Breast epithelium (tissue), 4 donors: Measurements from ENCODE around the gene ADAMTS19. TPM values are rescaled to one million over a fixed set of nuclear protein-coding genes. Genes with fewer than 3 reads are reported as not detected.

Experiments
- DNase-seq, 2 donors: peaks; one replicate each; pipeline ENCODE4 v3.0.0-alpha.2; 2019; ENCODE audit warnings: low spot score in 2 of 2
- H3K27ac ChIP-seq, 2 donors: fragments of 200-600 bp; sonication (generic) in 1 of 2; one replicate each; pipeline ENCODE4 v1.5.1; 2016 to 2019; ENCODE audit warnings: mild to moderate bottlenecking in 1 of 2
- H3K27me3 ChIP-seq, 2 donors: fragments of 200-600 bp; sonication (generic) in 1 of 2; one replicate each; pipeline versions ENCODE4 v1.5.1 to v1.6.0; 2017 to 2019; ENCODE audit warnings: control low read depth in 1 of 2, mild to moderate bottlenecking in 1 of 2
- H3K36me3 ChIP-seq: fragments of 200-600 bp; one replicate; pipeline ENCODE4 v1.5.1; 2019
- H3K4me1 ChIP-seq, 2 donors: fragments of 200-600 bp; sonication (generic); one replicate each; pipeline ENCODE4 v1.5.1; 2016 to 2019; ENCODE audit warnings: control low read depth in 1 of 2
- H3K4me3 ChIP-seq, 3 donors: fragments of 200-600 bp; sonication (generic); 1 replicate in 2 of 3; 2 replicates in 1 of 3; pipeline ENCODE4 v1.5.1; 2016 to 2019; ENCODE audit warnings: mild to moderate bottlenecking in 3 of 3, moderate library complexity in 2 of 3
- H3K9me3 ChIP-seq, 2 donors: fragments of 200-600 bp; sonication (generic) in 1 of 2; one replicate each; pipeline ENCODE4 v1.5.1; 2016 to 2019; ENCODE audit warnings: control low read depth in 1 of 2
- POLR2A ChIP-seq: fragments of 450-650 bp; IDR thresholded peaks from one replicate; pipeline ENCODE4 v1.6.1; 2016; ENCODE audit warnings: antibody characterized with exemption, mild to moderate bottlenecking, moderate library complexity
- POLR2AphosphoS5 ChIP-seq, 3 donors: sonication (generic); formaldehyde crosslinking; IDR thresholded peaks; one replicate each; pipeline ENCODE4 v1.6.1; 2017; ENCODE audit warnings: antibody characterized with exemption in 3 of 3
- intact Hi-C: fragments of 100-400 bp; cut with DNase I; formaldehyde crosslinking; loops from one replicate; pipeline ENCODE4 v1.15.1; 2023; ENCODE audit warnings: low total_unique reads
- total RNA-seq, 3 donors: library from RNA; depleted of rRNA; stranded (reverse); fragments of >200 nt; gene quantifications; one replicate each; pipeline ENCODE4 v1.1.0, GENCODE V29; 2016
- TF ChIP-seq, protein P1 (sequence below), 3 donors: fragments of 450-650 bp; IDR thresholded peaks; one replicate each; pipeline ENCODE4 v1.5.1; 2016 to 2017; ENCODE audit warnings: antibody characterized with exemption in 3 of 3, mild to moderate bottlenecking in 3 of 3, moderate library complexity in 3 of 3

The ADAMTS19 gene
- total RNA-seq, 3 donors from 2014 or later = 0.29 to 0.98 TPM; not detected in 1

DNA sequence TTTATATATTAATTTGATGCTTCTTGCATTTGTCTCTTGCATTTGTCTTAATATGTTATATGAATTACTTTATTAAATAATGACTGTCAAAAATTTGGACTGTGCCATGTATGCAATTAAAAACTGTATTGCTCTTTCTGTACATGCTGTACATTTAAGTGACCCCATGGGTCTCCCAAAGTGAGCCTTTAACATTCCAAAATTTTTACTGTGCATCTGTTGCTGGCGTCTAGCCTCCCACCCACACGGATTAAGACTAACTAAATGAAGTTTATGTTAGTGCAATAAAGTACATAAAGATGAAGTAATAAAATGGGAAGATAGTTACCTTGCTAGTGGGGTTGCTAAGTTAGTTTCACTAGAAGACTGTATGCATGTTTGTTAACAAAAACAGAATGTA lies 48.5 kb downstream of the ADAMTS19 start:
- TF ChIP-seq POLR2A = no peak
- TF ChIP-seq, protein P1, sequence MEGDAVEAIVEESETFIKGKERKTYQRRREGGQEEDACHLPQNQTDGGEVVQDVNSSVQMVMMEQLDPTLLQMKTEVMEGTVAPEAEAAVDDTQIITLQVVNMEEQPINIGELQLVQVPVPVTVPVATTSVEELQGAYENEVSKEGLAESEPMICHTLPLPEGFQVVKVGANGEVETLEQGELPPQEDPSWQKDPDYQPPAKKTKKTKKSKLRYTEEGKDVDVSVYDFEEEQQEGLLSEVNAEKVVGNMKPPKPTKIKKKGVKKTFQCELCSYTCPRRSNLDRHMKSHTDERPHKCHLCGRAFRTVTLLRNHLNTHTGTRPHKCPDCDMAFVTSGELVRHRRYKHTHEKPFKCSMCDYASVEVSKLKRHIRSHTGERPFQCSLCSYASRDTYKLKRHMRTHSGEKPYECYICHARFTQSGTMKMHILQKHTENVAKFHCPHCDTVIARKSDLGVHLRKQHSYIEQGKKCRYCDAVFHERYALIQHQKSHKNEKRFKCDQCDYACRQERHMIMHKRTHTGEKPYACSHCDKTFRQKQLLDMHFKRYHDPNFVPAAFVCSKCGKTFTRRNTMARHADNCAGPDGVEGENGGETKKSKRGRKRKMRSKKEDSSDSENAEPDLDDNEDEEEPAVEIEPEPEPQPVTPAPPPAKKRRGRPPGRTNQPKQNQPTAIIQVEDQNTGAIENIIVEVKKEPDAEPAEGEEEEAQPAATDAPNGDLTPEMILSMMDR (IDR thresholded peaks at IDR 0.05) = no peak
- no peak for TF ChIP-seq POLR2AphosphoS5 (IDR thresholded peaks at IDR 0.05)
- H3K4me3 ChIP-seq = no peak overlapping the region
- intact Hi-C loops = no loop called here
- no peaks in the 10 kb centered on the region for H3K4me1 ChIP-seq
- no peaks in the 10 kb centered on the region for H3K36me3 ChIP-seq
- no peak for DNase-seq
- H3K27me3 ChIP-seq = no peaks in the 10 kb centered on the region
- H3K27ac ChIP-seq = no peak overlapping the region
- no peaks in the 10 kb centered on the region for H3K9me3 ChIP-seq

DNA sequence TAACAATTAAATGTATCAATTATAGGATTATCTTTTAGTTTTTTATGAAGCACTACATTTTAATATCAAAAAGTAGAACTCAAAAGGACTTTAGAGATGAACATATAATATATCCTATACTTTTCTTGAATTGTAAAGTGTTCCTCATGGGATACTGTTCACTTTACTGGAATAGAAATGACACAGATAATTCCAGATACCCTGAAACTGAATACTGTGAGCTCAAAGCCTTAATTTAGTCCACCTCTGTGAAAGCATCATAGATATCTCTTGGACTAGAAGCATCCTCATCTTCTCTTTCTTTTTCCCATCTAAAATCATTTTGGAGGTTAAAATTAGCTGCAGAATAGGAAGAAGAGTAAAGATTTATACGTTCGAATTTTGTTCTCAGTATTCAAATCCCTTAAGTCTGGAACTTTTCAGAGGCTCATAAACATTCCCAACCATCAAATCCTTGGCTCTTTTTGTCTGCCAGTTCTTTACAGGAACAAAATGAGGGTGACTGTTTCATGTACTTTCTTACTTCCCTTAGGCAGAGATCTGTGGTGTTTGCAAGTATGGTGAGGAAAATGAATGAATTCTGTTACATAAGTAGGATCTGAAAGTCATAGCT lies 49.4 kb downstream of the ADAMTS19 start:
- TF ChIP-seq, protein P1 (IDR thresholded peaks at IDR 0.05) = no peak
- TF ChIP-seq POLR2AphosphoS5 (IDR thresholded peaks at IDR 0.05) (no peak), POLR2A (no peak)
- Histone ChIP-seq H3K9me3 (no peaks in the 10 kb centered on the region), H3K27ac (no peak overlapping the region)

GRCh38 chr5:129511291-129511690 lies 51.2 kb downstream of the ADAMTS19 start:
- no peaks in the 10 kb centered on the region for H3K36me3 ChIP-seq
- no peaks in the 10 kb centered on the region for H3K9me3 ChIP-seq
- DNase-seq = no peak
- TF ChIP-seq POLR2A (no peak), POLR2AphosphoS5 (IDR thresholded peaks at IDR 0.05) (no peak)
- TF ChIP-seq, protein P1 (IDR thresholded peaks at IDR 0.05) = no peak
- H3K27me3 ChIP-seq = no peaks in the 10 kb centered on the region
- no peak overlapping the region for H3K27ac ChIP-seq
- no peaks in the 10 kb centered on the region for H3K4me1 ChIP-seq
- intact Hi-C loops = no loop called here
- H3K4me3 ChIP-seq = no peak overlapping the region

More for the DNA sequence above, 49.4 kb downstream of the ADAMTS19 start:
- DNase-seq = no peak
- H3K27me3 ChIP-seq = no peaks in the 10 kb centered on the region
- H3K36me3 ChIP-seq = no peaks in the 10 kb centered on the region
- intact Hi-C loops = no loop called here
- H3K4me3 ChIP-seq = no peak overlapping the region
- H3K4me1 ChIP-seq = no peaks in the 10 kb centered on the region

DNA sequence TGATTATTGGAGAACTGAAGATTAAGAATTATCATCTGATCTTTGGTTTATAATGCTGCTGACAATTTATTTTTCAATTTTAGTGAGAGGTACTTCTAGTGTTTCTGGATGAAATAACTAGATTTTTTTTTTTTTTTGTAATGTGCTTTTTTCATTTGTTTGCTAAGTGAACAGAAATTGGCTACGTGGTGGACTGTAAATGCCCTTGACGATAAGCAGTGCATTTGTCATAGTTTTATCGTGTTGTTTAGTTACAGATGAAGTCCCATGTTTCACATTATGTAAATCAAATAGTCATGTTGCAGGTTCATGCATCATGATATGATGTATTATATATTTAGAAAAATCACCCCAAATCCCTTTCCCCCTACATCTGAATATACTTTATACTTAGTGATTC lies 81.0 kb downstream of the ADAMTS19 start:
- Histone ChIP-seq H3K27me3 (no peaks in the 10 kb centered on the region), H3K4me1 (no peaks in the 10 kb centered on the region), H3K36me3 (no peaks in the 10 kb centered on the region), H3K4me3 (no peak overlapping the region), H3K27ac (no peak overlapping the region), H3K9me3 (no peaks in the 10 kb centered on the region)
- TF ChIP-seq POLR2AphosphoS5 (IDR thresholded peaks at IDR 0.05) = no peak
- DNase-seq = no peak
- intact Hi-C loops = no loop called here

DNA sequence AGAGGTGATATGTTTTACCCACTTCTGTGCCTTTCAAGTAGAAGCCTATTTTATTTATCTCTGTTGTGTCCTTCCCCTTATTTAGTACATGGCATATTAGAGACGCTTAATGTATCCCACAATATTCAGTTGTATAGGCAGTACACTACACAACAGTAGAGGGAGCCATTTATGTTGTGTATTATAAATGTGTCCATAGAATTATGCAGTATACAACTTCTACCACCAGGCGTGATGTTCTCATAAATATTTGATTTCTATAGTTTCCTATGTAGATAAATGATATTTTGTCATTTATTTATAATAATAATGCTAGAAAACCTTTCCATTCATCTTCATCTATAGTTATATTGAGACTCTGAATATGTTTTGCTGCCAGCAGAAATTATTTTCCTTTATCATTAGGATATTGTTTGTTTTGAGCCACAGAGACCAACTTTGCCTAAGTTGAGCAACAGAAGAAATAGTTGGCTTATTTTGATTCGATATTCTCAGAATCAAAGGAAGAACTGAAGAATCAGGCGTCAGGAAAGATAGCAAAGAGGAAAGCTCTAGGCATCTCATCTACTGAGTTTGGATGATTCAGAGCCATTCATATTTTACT lies 81.7 kb downstream of the ADAMTS19 start:
- H3K4me1 ChIP-seq = no peaks in the 10 kb centered on the region
- no peak overlapping the region for H3K27ac ChIP-seq
- no peaks in the 10 kb centered on the region for H3K27me3 ChIP-seq
- no peaks in the 10 kb centered on the region for H3K36me3 ChIP-seq
- DNase-seq = no peak
- H3K9me3 ChIP-seq = no peaks in the 10 kb centered on the region
- H3K4me3 ChIP-seq = no peak overlapping the region
- intact Hi-C loops = no loop called here
- TF ChIP-seq POLR2AphosphoS5 (IDR thresholded peaks at IDR 0.05) = no peak
- TF ChIP-seq, protein P1 (IDR thresholded peaks at IDR 0.05) = no peak
- no peak for TF ChIP-seq POLR2A
